GM10248 (cell line): Measurements from ENCODE around the gene PDE4B.

ENCODE experiments used
- CTCF ChIA-PET: fragments of 300-600 bp; sonication (Branson Sonifier 250); formaldehyde crosslinking; extraction: SDS; loops from one replicate; lab custom pipeline; 2021; ENCODE audit warnings: antibody characterized with exemption; lab: Yijun Ruan, JAX
- POLR2A ChIA-PET: fragments of 350-650 bp; sonication (Branson Sonifier 250); formaldehyde crosslinking; extraction: SDS; loops from one replicate; lab custom pipeline; 2020; ENCODE audit warnings: antibody characterized with exemption; lab: Yijun Ruan, JAX
- DNase-seq: peaks from one replicate; pipeline ENCODE4 v3.0.0; 2012; ENCODE audit errors: extremely low spot score
- CTCF ChIP-seq: IDR thresholded peaks from 2 replicates; pipeline ENCODE4 v1.5.1; 2012; ENCODE audit warnings: mild to moderate bottlenecking, low read depth; ENCODE audit errors: extremely low read depth, missing control alignments, control extremely low read depth

Gene PDE4B

GRCh38 chr1:66246351-66247269, 453.9 kb downstream of the PDE4B start:
- ChIA-PET POLR2A (no interaction called here), CTCF (interaction anchor here (0.7 to 24.7 kb wide), 8 partner anchors 11 to 289 kb away, joined by 3 to 516 read pairs (median 12); no protein-coding TSS in a partner anchor)
- no peak for DNase-seq
- no peak for TF ChIP-seq CTCF

- no peak for DNase-seq
- ChIA-PET CTCF (interaction anchor here (0.8 to 24.7 kb wide), 12 partner anchors 9 to 290 kb away, joined by 3 to 516 read pairs (median 6); no protein-coding TSS in a partner anchor), POLR2A (interaction anchor here (0.6 kb wide), 1 partner anchor 187 kb away, joined by 3 read pairs; no protein-coding TSS in a partner anchor)
- TF ChIP-seq CTCF, result no peak
These were observed 454.9 kb downstream of the PDE4B start for GRCh38 chr1:66247415-66248208.

- ChIA-PET POLR2A (no interaction called here), CTCF (interaction anchor here (1.0 to 24.7 kb wide), 9 partner anchors 10 to 286 kb away, joined by 3 to 516 read pairs (median 7); no protein-coding TSS in a partner anchor)
- no peak for TF ChIP-seq CTCF
- no peak for DNase-seq
These were observed 455.6 kb downstream of the PDE4B start for GRCh38 chr1:66248257-66248656.

GRCh38 chr1:66248746-66249145, 456.1 kb downstream of the PDE4B start:
- no peak for DNase-seq
- POLR2A ChIA-PET, result no interaction called here
- TF ChIP-seq CTCF, result no peak
- CTCF ChIA-PET, result interaction anchor here (1.0 to 24.7 kb wide), 9 partner anchors 9 to 286 kb away, joined by 3 to 516 read pairs (median 7); no protein-coding TSS in a partner anchor

- no peak for DNase-seq
- CTCF ChIA-PET, result interaction anchor here (0.7 to 24.7 kb wide), 12 partner anchors 8 to 198 kb away, joined by 3 to 516 read pairs (median 4); no protein-coding TSS in a partner anchor
- TF ChIP-seq CTCF, result no peak
- POLR2A ChIA-PET, result no interaction called here
These were observed 457.4 kb downstream of the PDE4B start for GRCh38 chr1:66250075-66250474.

GRCh38 chr1:66250478-66250877, 457.8 kb downstream of the PDE4B start:
- ChIA-PET CTCF (interaction anchor here (0.7 to 24.7 kb wide), 12 partner anchors 9 to 198 kb away, joined by 3 to 516 read pairs (median 4); no protein-coding TSS in a partner anchor), POLR2A (no interaction called here)
- DNase-seq, result no peak
- TF ChIP-seq CTCF, result no peak
